Non-pigmented ciliary epithelial cell (primary cell): ENCODE results near the gene ATF7IP.
A peak's percentile ranks its signal among the peaks of the same experiment; 100 is the strongest.

ENCODE experiments used
- DNase-seq: peaks from one replicate; pipeline ENCODE4 v3.0.0-alpha.2; 2010; ENCODE audit warnings: low read depth

ATF7IP gene

GRCh38 chr12:14418451-14418890, 53.0 kb downstream of the ATF7IP start:
- DNase-seq, result no peak

- no peak for DNase-seq
Measured at GRCh38 chr12:14422516-14423230, 57.2 kb downstream of the ATF7IP start.

- no peak for DNase-seq
Measured at GRCh38 chr12:14424545-14424944, 59.1 kb downstream of the ATF7IP start.

- DNase-seq, result no peak
Measured at GRCh38 chr12:14426792-14427191, 61.3 kb downstream of the ATF7IP start.

- no peak for DNase-seq
Measured at GRCh38 chr12:14427929-14428328, 62.4 kb downstream of the ATF7IP start.

- no peak for DNase-seq
Measured at GRCh38 chr12:14430394-14430986, 65.0 kb downstream of the ATF7IP start.

- no peak for DNase-seq
Measured at GRCh38 chr12:14431975-14432374, 66.5 kb downstream of the ATF7IP start.

GRCh38 chr12:14435627-14436026, 70.1 kb downstream of the ATF7IP start:
- no peak for DNase-seq

GRCh38 chr12:14442221-14442881, 76.9 kb downstream of the ATF7IP start:
- DNase-seq, result no peak

GRCh38 chr12:14443531-14443930, 78.0 kb downstream of the ATF7IP start:
- no peak for DNase-seq

- no peak for DNase-seq
Measured at GRCh38 chr12:14450479-14450878, 85.0 kb downstream of the ATF7IP start.

GRCh38 chr12:14452336-14452735, 86.9 kb downstream of the ATF7IP start:
- DNase-seq, result no peak

GRCh38 chr12:14452865-14453264, 87.4 kb downstream of the ATF7IP start:
- no peak for DNase-seq

GRCh38 chr12:14454098-14454907, 88.8 kb downstream of the ATF7IP start:
- peak; percentile 4 for DNase-seq

- DNase-seq, result no peak
Measured at GRCh38 chr12:14460212-14460841, 94.8 kb downstream of the ATF7IP start.

GRCh38 chr12:14471497-14471896, 106.0 kb downstream of the ATF7IP start:
- no peak for DNase-seq

GRCh38 chr12:14473707-14474287, 108.3 kb downstream of the ATF7IP start:
- DNase-seq, result no peak

GRCh38 chr12:14479004-14479403, 113.5 kb downstream of the ATF7IP start:
- no peak for DNase-seq

- DNase-seq, result no peak
Measured at GRCh38 chr12:14481201-14481600, 115.7 kb downstream of the ATF7IP start.

- DNase-seq, result no peak
Measured at GRCh38 chr12:14482361-14482760, 116.9 kb downstream of the ATF7IP start.

- DNase-seq, result no peak
Measured at GRCh38 chr12:14482886-14483285, 117.4 kb downstream of the ATF7IP start.

- DNase-seq, result no peak
Measured at GRCh38 chr12:14495326-14495725, 129.8 kb downstream of the ATF7IP start.
